Endothelial cell of umbilical vein (primary cell): ENCODE measurements around the gene SH3GL1. TPM values are rescaled to one million over a fixed set of nuclear protein-coding genes. Genes with fewer than 3 reads are reported as not detected.

Source experiments
- BruUV-seq: library from RNA; stranded (reverse); fragments of 400-500 nt; replicated peaks from 2 replicates; lab custom pipeline; 2021; lab: Mats Ljungman, UMichigan
- CTCF ChIA-PET: fragments of 300-600, 350-600 bp; sonication (Branson Sonifier 250); formaldehyde crosslinking; loops from one replicate; lab custom pipeline; 2021; ENCODE audit warnings: antibody characterized with exemption, inconsistent platforms; lab: Charles Lee
- POLR2A ChIA-PET: fragments of 300-600, 350-600 bp; sonication (Branson Sonifier 250); formaldehyde crosslinking; loops from one replicate; lab custom pipeline; 2021; ENCODE audit warnings: antibody characterized with exemption, inconsistent platforms; lab: Charles Lee
- DNase-seq: peaks from one replicate; pipeline ENCODE4 v3.0.0-alpha.2; 2011; ENCODE audit warnings: low read depth, low spot score
- FAIRE-seq: peaks from 2 replicates; lab custom pipeline; 2011; peaks lifted over from hg19 to GRCh38; lab: Jason Lieb, UNC
- H2AFZ ChIP-seq: 2 replicates; pipeline ENCODE4 v1.6.0; 2012; ENCODE audit warnings: low read depth, low read length, control low read depth, inconsistent platforms
- H3K27ac ChIP-seq: 2 replicates; pipeline ENCODE4 v1.5.1; 2011; ENCODE audit warnings: low read depth, mild to moderate bottlenecking, control low read depth, low read length, moderate library complexity; ENCODE audit not compliant: insufficient read depth
- H3K27me3 ChIP-seq, 2 experiments: 2 replicates each; pipeline versions ENCODE4 v1.6.0 to v1.6.1; 2011; ENCODE audit warnings: low read length in 2 of 2, mixed read lengths in 1 of 2; ENCODE audit not compliant: control insufficient read depth in 2 of 2, insufficient read depth in 2 of 2
- H3K36me3 ChIP-seq, 2 experiments: 2 replicates in 1 of 2; 3 replicates in 1 of 2; pipeline ENCODE4 v1.5.1; 2011; ENCODE audit warnings: low read length in 2 of 2, mild to moderate bottlenecking in 1 of 2, moderate library complexity in 1 of 2; ENCODE audit not compliant: control insufficient read depth in 2 of 2, insufficient read depth in 2 of 2; ENCODE audit errors: extremely low read depth in 1 of 2
- H3K4me1 ChIP-seq: 3 replicates; pipeline ENCODE4 v1.5.1; 2011; ENCODE audit warnings: mild to moderate bottlenecking, low read length; ENCODE audit not compliant: control insufficient read depth, insufficient read depth; ENCODE audit errors: extremely low read depth
- H3K4me2 ChIP-seq: 2 replicates; pipeline ENCODE4 v1.6.1; 2011; ENCODE audit warnings: low read length, control low read depth, mixed read lengths; ENCODE audit not compliant: insufficient read depth
- H3K4me3 ChIP-seq, 3 experiments: fragments of 200-600 bp in 1 of 3; sonication (generic), shearing (Covaris generic) in 1 of 3; replicated peaks in 1 of 3; 2 replicates each; pipeline ENCODE4 v1.5.1; 2011 to 2016; ENCODE audit warnings: control low read depth in 3 of 3, low read length in 3 of 3, mild to moderate bottlenecking in 2 of 3, inconsistent platforms in 1 of 3, low read depth in 1 of 3, moderate library complexity in 1 of 3; ENCODE audit not compliant: insufficient read depth in 1 of 3
- H3K79me2 ChIP-seq: 2 replicates; pipeline ENCODE4 v1.6.0; 2012; ENCODE audit warnings: low read length, inconsistent platforms; ENCODE audit not compliant: control insufficient read depth, insufficient read depth
- H3K9ac ChIP-seq: replicated peaks from 2 replicates; pipeline ENCODE3; 2011; ENCODE audit warnings: low read length, control low read depth; ENCODE audit not compliant: insufficient read depth; ENCODE audit errors: extremely low read depth
- H3K9me1 ChIP-seq: replicated peaks from 3 replicates; pipeline ENCODE4 v1.6.0; 2011; ENCODE audit warnings: mild to moderate bottlenecking, low read length; ENCODE audit not compliant: control insufficient read depth, insufficient read depth; ENCODE audit errors: extremely low read depth
- H3K9me3 ChIP-seq: replicated peaks from 2 replicates; pipeline ENCODE4 v1.5.1; 2012; ENCODE audit warnings: low read length, inconsistent platforms; ENCODE audit not compliant: control insufficient read depth, insufficient read depth
- H4K20me1 ChIP-seq: replicated peaks from 2 replicates; pipeline ENCODE3; 2011; ENCODE audit warnings: mild to moderate bottlenecking, low read length; ENCODE audit not compliant: control insufficient read depth, insufficient read depth; ENCODE audit errors: extremely low read depth
- EZH2 ChIP-seq: IDR thresholded peaks from 2 replicates; pipeline ENCODE4 v1.6.1; 2012; ENCODE audit warnings: borderline replicate concordance, low read depth, mild to moderate bottlenecking, moderate library complexity, low read length, inconsistent platforms; ENCODE audit not compliant: severe bottlenecking
- FOS ChIP-seq: IDR thresholded peaks from 2 replicates; pipeline ENCODE4 v1.6.1; 2011; ENCODE audit warnings: mild to moderate bottlenecking, low read length, moderate library complexity, borderline replicate concordance; ENCODE audit not compliant: insufficient read depth
- GATA2 ChIP-seq: IDR thresholded peaks from 2 replicates; pipeline ENCODE4 v1.7.0; 2011; ENCODE audit warnings: low read depth, mild to moderate bottlenecking, moderate library complexity, mixed read lengths, low read length; ENCODE audit not compliant: insufficient read length, insufficient read depth
- JUN ChIP-seq: IDR thresholded peaks from 2 replicates; pipeline ENCODE4 v1.6.1; 2011; ENCODE audit warnings: borderline replicate concordance, low read depth; ENCODE audit not compliant: insufficient read length, insufficient read depth
- MAX ChIP-seq: IDR thresholded peaks from 2 replicates; pipeline ENCODE4 v1.6.1; 2011; ENCODE audit not compliant: insufficient read depth, insufficient read length
- MYC ChIP-seq: IDR thresholded peaks from one replicate; pipeline ENCODE4 v1.6.1; 2011; ENCODE audit warnings: mild to moderate bottlenecking, low read depth, low read length
- POLR2A ChIP-seq: IDR thresholded peaks from 2 replicates; pipeline ENCODE4 v1.6.1; 2012; ENCODE audit warnings: low read depth, mild to moderate bottlenecking, control low read depth, low read length
- POLR2AphosphoS5 ChIP-seq: IDR thresholded peaks from 2 replicates; pipeline ENCODE4 v1.6.1; 2012; ENCODE audit warnings: low read depth, mild to moderate bottlenecking, control low read depth, low read length, moderate library complexity; ENCODE audit not compliant: insufficient read depth
- dilution Hi-C: fragments of 300-500 bp; cut with MboI; formaldehyde crosslinking; loops from one replicate; pipeline ENCODE4 v1.15.0; 2019; ENCODE audit warnings: low sequenced_read_pairs; ENCODE audit not compliant: extremely low pct_ligation_motif_present
- intact Hi-C: fragments of 100-400 bp; cut with micrococcal nuclease; formaldehyde crosslinking; loops from one replicate; pipeline ENCODE4 v1.10.0; 2022
- polyA plus RNA-seq, 4 experiments: library from polyadenylated mRNA; depleted of rRNA in 3 of 4; stranded (reverse) in 3 of 4; unstranded in 1 of 4; fragments of >200 nt; gene quantifications; 2 replicates each; pipeline versions ENCODE4 v1.2.1 to v1.2.3, GENCODE V29; 2011 to 2012; ENCODE audit warnings: missing spikeins in 1 of 4
- total RNA-seq: library from RNA; stranded (reverse); gene quantifications from 2 replicates; pipeline ENCODE4 v1.2.3, GENCODE V29; 2021
- TF ChIP-seq, protein P1 (sequence below), 2 donors: IDR thresholded peaks; 1 replicate in 1 of 2; 2 replicates in 1 of 2; pipeline ENCODE4 v1.5.1; 2011; ENCODE audit warnings: low read length in 2 of 2, mild to moderate bottlenecking in 2 of 2, moderate library complexity in 2 of 2, control low read depth in 1 of 2, inconsistent platforms in 1 of 2, low read depth in 1 of 2; ENCODE audit not compliant: insufficient read depth in 1 of 2; ENCODE audit errors: extremely low read depth in 1 of 2

SH3GL1 gene
- total and polyA plus RNA-seq, 2 donors (not counting 3 experiments of a cell fraction or from before 2014, with no cell fraction given), result 143 to 145 TPM

- intact Hi-C loops (no loop called here), dilution Hi-C loops (no loop called here)
- peaks cover 3 to 19% of the 10 kb centered on the region in 2 experiments for H3K36me3 ChIP-seq
- no peaks in the 10 kb centered on the region for H4K20me1 ChIP-seq
- peak overlapping the region; percentile 15 for H3K27ac ChIP-seq
- BruUV-seq, result no TSS peak
- H3K4me2 ChIP-seq, result no peak overlapping the region
- DNase-seq (no peak), FAIRE-seq (no peak)
- no peaks in the 10 kb centered on the region for H3K9me1 ChIP-seq
- H3K9ac ChIP-seq, result no peak overlapping the region
- H3K4me1 ChIP-seq, result peaks cover 35% of the 10 kb centered on the region
- no peak overlapping the region for H2AFZ ChIP-seq
- ChIA-PET CTCF (interaction anchor here (0.6 to 3.5 kb wide), 4 partner anchors 10 to 33 kb away, joined by 3 to 18 read pairs (median 8); partner anchors contain the start of gene SH3GL1), POLR2A (no interaction called here)
- no peaks in the 10 kb centered on the region for H3K27me3 ChIP-seq
- H3K79me2 ChIP-seq, result peaks cover 84% of the 10 kb centered on the region
- no peaks in the 10 kb centered on the region for H3K9me3 ChIP-seq
- no peak overlapping the region for H3K4me3 ChIP-seq
- TF ChIP-seq MAX (no peak), EZH2 (no peak), JUN (no peak), MYC (no peak), GATA2 (no peak), POLR2AphosphoS5 (no peak), FOS (no peak), POLR2A (no peak)
- TF ChIP-seq, protein P1, sequence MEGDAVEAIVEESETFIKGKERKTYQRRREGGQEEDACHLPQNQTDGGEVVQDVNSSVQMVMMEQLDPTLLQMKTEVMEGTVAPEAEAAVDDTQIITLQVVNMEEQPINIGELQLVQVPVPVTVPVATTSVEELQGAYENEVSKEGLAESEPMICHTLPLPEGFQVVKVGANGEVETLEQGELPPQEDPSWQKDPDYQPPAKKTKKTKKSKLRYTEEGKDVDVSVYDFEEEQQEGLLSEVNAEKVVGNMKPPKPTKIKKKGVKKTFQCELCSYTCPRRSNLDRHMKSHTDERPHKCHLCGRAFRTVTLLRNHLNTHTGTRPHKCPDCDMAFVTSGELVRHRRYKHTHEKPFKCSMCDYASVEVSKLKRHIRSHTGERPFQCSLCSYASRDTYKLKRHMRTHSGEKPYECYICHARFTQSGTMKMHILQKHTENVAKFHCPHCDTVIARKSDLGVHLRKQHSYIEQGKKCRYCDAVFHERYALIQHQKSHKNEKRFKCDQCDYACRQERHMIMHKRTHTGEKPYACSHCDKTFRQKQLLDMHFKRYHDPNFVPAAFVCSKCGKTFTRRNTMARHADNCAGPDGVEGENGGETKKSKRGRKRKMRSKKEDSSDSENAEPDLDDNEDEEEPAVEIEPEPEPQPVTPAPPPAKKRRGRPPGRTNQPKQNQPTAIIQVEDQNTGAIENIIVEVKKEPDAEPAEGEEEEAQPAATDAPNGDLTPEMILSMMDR (IDR thresholded peaks at IDR 0.05; ENCODE audit: extremely low read depth in 1 of 2, insufficient read depth in 1 of 2, low read depth in 1 of 2, low read length in 2 of 2), result no peak
Measured at GRCh38 chr19:4385291-4386040, 14.9 kb downstream of the SH3GL1 start.
